H9 (cell line): ENCODE data around the gene IGLL5. TPM values are rescaled to one million over a fixed set of nuclear protein-coding genes. Genes with fewer than 3 reads are reported as not detected.
A peak's percentile ranks its signal among the peaks of the same experiment; 100 is the strongest.

Experiments
- DNase-seq: peaks from one replicate; pipeline ENCODE4 v3.0.0-alpha.2; 2017
- H2AFZ ChIP-seq: one replicate; pipeline ENCODE4 v1.6.1; 2013; ENCODE audit warnings: mild to moderate bottlenecking, low read length, control low read depth, moderate library complexity
- H2AK5ac ChIP-seq: 2 replicates; pipeline ENCODE4 v1.6.1; 2013; ENCODE audit warnings: low read length, control low read depth, mixed read lengths; ENCODE audit not compliant: insufficient read length
- H2BK120ac ChIP-seq: one replicate; pipeline ENCODE4 v1.6.1; 2013; ENCODE audit warnings: low read depth, mild to moderate bottlenecking, low read length, control low read depth, inconsistent platforms; ENCODE audit not compliant: poor library complexity, severe bottlenecking
- H2BK12ac ChIP-seq: 2 replicates; pipeline ENCODE4 v1.6.1; 2013; ENCODE audit warnings: low read length, control low read depth, mixed read lengths, low read depth; ENCODE audit not compliant: insufficient read length
- H2BK15ac ChIP-seq: 2 replicates; pipeline ENCODE4 v1.6.1; 2013; ENCODE audit warnings: low read depth, low read length, control low read depth
- H2BK20ac ChIP-seq: one replicate; pipeline ENCODE4 v1.6.1; 2013; ENCODE audit warnings: low read depth, mild to moderate bottlenecking, low read length, control low read depth, inconsistent platforms; ENCODE audit not compliant: poor library complexity, severe bottlenecking
- H2BK5ac ChIP-seq: 2 replicates; pipeline ENCODE4 v1.6.1; 2013; ENCODE audit warnings: low read length, control low read depth, mixed read lengths; ENCODE audit not compliant: insufficient read length
- H3K14ac ChIP-seq: 2 replicates; pipeline ENCODE4 v1.6.1; 2013; ENCODE audit warnings: low read length, control low read depth; ENCODE audit not compliant: insufficient read depth
- H3K18ac ChIP-seq: 2 replicates; pipeline ENCODE4 v1.6.1; 2013; ENCODE audit warnings: low read depth, mild to moderate bottlenecking, mixed read lengths, low read length, control low read depth; ENCODE audit not compliant: insufficient read length
- H3K23ac ChIP-seq: 2 replicates; pipeline ENCODE4 v1.6.1; 2013; ENCODE audit warnings: low read length, control low read depth, mixed read lengths, low read depth; ENCODE audit not compliant: insufficient read length
- H3K23me2 ChIP-seq: 2 replicates; pipeline ENCODE4 v1.6.1; 2013; ENCODE audit warnings: low read depth, mild to moderate bottlenecking, mixed read lengths, low read length, control low read depth; ENCODE audit not compliant: insufficient read length, poor library complexity, severe bottlenecking
- H3K27ac ChIP-seq: 2 replicates; pipeline ENCODE4 v1.5.1; 2013; ENCODE audit warnings: low read length, control low read depth, mixed read lengths, low read depth; ENCODE audit not compliant: insufficient read length
- H3K27me3 ChIP-seq: 2 replicates; pipeline ENCODE4 v1.6.1; 2013; ENCODE audit warnings: low read length, control low read depth, inconsistent platforms; ENCODE audit not compliant: insufficient read depth
- H3K4ac ChIP-seq: 2 replicates; pipeline ENCODE4 v1.6.1; 2013; ENCODE audit warnings: low read depth, mild to moderate bottlenecking, control low read depth, inconsistent platforms, low read length, moderate library complexity
- H3K4me1 ChIP-seq: 2 replicates; pipeline ENCODE4 v1.6.1; 2013; ENCODE audit warnings: low read length, control low read depth, inconsistent platforms; ENCODE audit not compliant: insufficient read depth
- H3K4me2 ChIP-seq: 2 replicates; pipeline ENCODE4 v1.6.1; 2013; ENCODE audit warnings: low read length, control low read depth, mixed read lengths; ENCODE audit not compliant: insufficient read length, insufficient read depth
- H3K56ac ChIP-seq: 2 replicates; pipeline ENCODE4 v1.6.1; 2013; ENCODE audit warnings: low read depth, mild to moderate bottlenecking, mixed read lengths, low read length, control low read depth; ENCODE audit not compliant: insufficient read length
- H3K79me1 ChIP-seq: 2 replicates; pipeline ENCODE4 v1.6.1; 2013; ENCODE audit warnings: low read depth, mild to moderate bottlenecking, moderate library complexity, low read length, control low read depth, inconsistent platforms; ENCODE audit not compliant: insufficient read depth, poor library complexity, severe bottlenecking
- H3K79me2 ChIP-seq: 2 replicates; pipeline ENCODE4 v1.6.1; 2013; ENCODE audit warnings: low read length, control low read depth, inconsistent platforms; ENCODE audit not compliant: insufficient read depth
- H3K9ac ChIP-seq: 2 replicates; pipeline ENCODE4 v1.6.1; 2013; ENCODE audit warnings: low read length, control low read depth, mixed read lengths; ENCODE audit not compliant: insufficient read length; ENCODE audit errors: extremely low read depth
- H3K9me3 ChIP-seq: one replicate; pipeline ENCODE4 v1.6.1; 2013; ENCODE audit warnings: low read depth, low read length, inconsistent platforms; ENCODE audit not compliant: control insufficient read depth
- H3T11ph ChIP-seq: one replicate; pipeline ENCODE4 v1.6.1; 2013; ENCODE audit warnings: mild to moderate bottlenecking, low read length, control low read depth, inconsistent platforms
- H4K20me1 ChIP-seq: one replicate; pipeline ENCODE4 v1.6.1; 2013; ENCODE audit not compliant: control insufficient read depth, insufficient read length, insufficient read depth
- H4K5ac ChIP-seq: 2 replicates; pipeline ENCODE4 v1.6.1; 2013; ENCODE audit warnings: low read depth, mild to moderate bottlenecking, mixed read lengths, low read length, control low read depth; ENCODE audit not compliant: insufficient read length
- H4K8ac ChIP-seq: replicated peaks from 2 replicates; pipeline ENCODE4 v1.6.1; 2013; ENCODE audit warnings: low read length, control low read depth, mixed read lengths, low read depth; ENCODE audit not compliant: insufficient read length
- H4K91ac ChIP-seq: 2 replicates; pipeline ENCODE4 v1.6.1; 2013; ENCODE audit warnings: low read depth, mild to moderate bottlenecking, moderate library complexity, mixed read lengths, low read length, control low read depth; ENCODE audit not compliant: insufficient read length
- H3K27ac Mint-ChIP-seq, 3 experiments: 2 replicates in 2 of 3; 3 replicates in 1 of 3; pipeline ENCODE4 v1.8.0; 2020 to 2021; ENCODE audit warnings: mixed read lengths in 3 of 3, mild to moderate bottlenecking in 1 of 3, moderate library complexity in 1 of 3
- H3K27me3 Mint-ChIP-seq: 2 replicates; pipeline ENCODE4 v1.8.0; 2021; ENCODE audit warnings: low read depth, mild to moderate bottlenecking, moderate library complexity, mixed read lengths
- H3K36me3 Mint-ChIP-seq, 3 experiments: 2 replicates in 2 of 3; 3 replicates in 1 of 3; pipeline ENCODE4 v1.8.0; 2020 to 2021; ENCODE audit warnings: low read depth in 3 of 3, mixed read lengths in 3 of 3; ENCODE audit not compliant: insufficient read depth in 1 of 3
- H3K4me1 Mint-ChIP-seq, 2 experiments: 2 replicates each; pipeline ENCODE4 v1.8.0; 2020; ENCODE audit warnings: mixed read lengths in 2 of 2
- H3K4me3 Mint-ChIP-seq, 2 experiments: 2 replicates in 1 of 2; 3 replicates in 1 of 2; pipeline ENCODE4 v1.8.0; 2020 to 2021; ENCODE audit warnings: mild to moderate bottlenecking in 2 of 2, mixed read lengths in 2 of 2, moderate library complexity in 1 of 2
- H3K9me3 Mint-ChIP-seq, 2 experiments: 2 replicates in 1 of 2; 3 replicates in 1 of 2; pipeline ENCODE4 v1.8.0; 2020; ENCODE audit warnings: mild to moderate bottlenecking in 2 of 2, mixed read lengths in 2 of 2, moderate library complexity in 1 of 2
- CTCF ChIP-seq: fragments of 200-600 bp; sonication (generic); conservative IDR thresholded peaks from 3 replicates; pipeline ENCODE4 v1.8.0; 2021; ENCODE audit warnings: antibody characterized with exemption, mild to moderate bottlenecking
- WGBS: extraction: QIAGEN DNeasy Blood & Tissue Kit; methylation state at CpG from one replicate; pipeline ENCODE4 v1.1.7; 2013; ENCODE audit warnings: missing lambda C conversion rate, low lambda C conversion rate, mixed read lengths; ENCODE audit not compliant: insufficient read length; ENCODE audit errors: extremely low coverage; 5-methylcytosine and 5-hydroxymethylcytosine counted together
- total RNA-seq: library from RNA; stranded (reverse); gene quantifications from 2 replicates; pipeline ENCODE4 v1.2.1, GENCODE V29; 2021

The IGLL5 gene
- total RNA-seq, 1 experiment from 2014 or later: not detected

- Histone ChIP-seq H2BK5ac (no peak overlapping the region), H3K23ac (no peak overlapping the region), H3K9ac (no peak overlapping the region), H3K27ac (no peak overlapping the region), H4K5ac (no peak overlapping the region), H2AFZ (no peak overlapping the region), H2BK12ac (no peak overlapping the region), H4K20me1 (no peaks in the 10 kb centered on the region), H3K27me3 (peaks cover 2% of the 10 kb centered on the region; the same call in 1 of the 2 replicates), H3K56ac (no peak overlapping the region), H2AK5ac (no peak overlapping the region), H3K79me1 (no peaks in the 10 kb centered on the region), H3K79me2 (no peaks in the 10 kb centered on the region), H2BK20ac (no peak overlapping the region), H3K4ac (no peak overlapping the region), H3K23me2 (no peaks in the 10 kb centered on the region), H3K14ac (no peak overlapping the region), H3K4me1 (no peaks in the 10 kb centered on the region), H3K18ac (no peak overlapping the region), H2BK15ac (no peak overlapping the region), H2BK120ac (no peak overlapping the region), H3K4me2 (no peak overlapping the region), H3K9me3 (no peaks in the 10 kb centered on the region), H4K91ac (no peak overlapping the region), H4K8ac (no peak overlapping the region), H3T11ph (no peak overlapping the region)
- Mint-ChIP-seq H3K9me3 (no peaks in the 10 kb centered on the region), H3K36me3 (no peaks in the 10 kb centered on the region), H3K4me1 (no peaks in the 10 kb centered on the region), H3K4me3 (no peak overlapping the region), H3K27ac (peak overlapping the region in 1 of 3 experiments; percentile 32; a peak in 2 of 7 replicates), H3K27me3 (peaks cover 98% of the 10 kb centered on the region)
- no peak for TF ChIP-seq CTCF
- no peak for DNase-seq
- WGBS: no CpG with 5 or more reads among the region's 17 CpGs
Measured at GRCh38 chr22:22894740-22895731, 7.4 kb downstream of the IGLL5 start.
